HEK293 (cell line): ENCODE data around the gene TEKTIP1.

Source experiments
- CTCF ChIP-seq: fragments of 450-650 bp; formaldehyde crosslinking; IDR thresholded peaks from 2 replicates; pipeline ENCODE4 v1.5.1; 2016; ENCODE audit warnings: missing biosample characterization, missing genetic modification characterization
- OVOL3 ChIP-seq: fragments of 450-650 bp; formaldehyde crosslinking; IDR thresholded peaks from 2 replicates; pipeline ENCODE4 v1.5.1; 2016; ENCODE audit warnings: missing biosample characterization, missing genetic modification characterization
- TSHZ1 ChIP-seq: fragments of 450-650 bp; formaldehyde crosslinking; IDR thresholded peaks from 2 replicates; pipeline ENCODE4 v1.5.1; 2016; ENCODE audit warnings: missing biosample characterization, missing genetic modification characterization, borderline replicate concordance
- ZBTB21 ChIP-seq: fragments of 450-650 bp; formaldehyde crosslinking; IDR thresholded peaks from 2 replicates; pipeline ENCODE4 v1.5.1; 2017; ENCODE audit warnings: missing biosample characterization, missing genetic modification characterization
- ZNF350 ChIP-seq: fragments of 450-650 bp; formaldehyde crosslinking; IDR thresholded peaks from 2 replicates; pipeline ENCODE4 v1.5.0; 2017; ENCODE audit warnings: missing biosample characterization, mild to moderate bottlenecking, missing genetic modification characterization

- TF ChIP-seq ZBTB21 (tag by site-specific recombination) (no peak), CTCF (tag by site-specific recombination) (no peak), ZNF350 (tag by site-specific recombination) (no peak), OVOL3 (tag by site-specific recombination) (no peak), TSHZ1 (tag by site-specific recombination) (no peak)
These were observed 18.5 kb upstream of the TEKTIP1 start for GRCh38 chr19:3520166-3521103.
